NCI-H128 (cell line): Measurements from ENCODE around the gene TFEC.
"Not testable (repeated sequence)": the region's sequence is repeated elsewhere in the genome, so short reads cannot be mapped to it uniquely, and the experiment has no call there.

Experiments used
- DNase-seq: peaks from one replicate; lab custom pipeline; 2025; ENCODE audit not compliant: unreplicated experiment; lab: John Stamatoyannopoulos, UW

TFEC gene

GRCh38 chr7:115932880-115933279 lies 97.7 kb downstream of the TFEC start:
- DNase-seq: no peak

GRCh38 chr7:115930184-115930583 lies 100.4 kb downstream of the TFEC start:
- not testable (repeated sequence) for DNase-seq

GRCh38 chr7:115929736-115930135 lies 100.8 kb downstream of the TFEC start:
- DNase-seq: not testable (repeated sequence)

DNA sequence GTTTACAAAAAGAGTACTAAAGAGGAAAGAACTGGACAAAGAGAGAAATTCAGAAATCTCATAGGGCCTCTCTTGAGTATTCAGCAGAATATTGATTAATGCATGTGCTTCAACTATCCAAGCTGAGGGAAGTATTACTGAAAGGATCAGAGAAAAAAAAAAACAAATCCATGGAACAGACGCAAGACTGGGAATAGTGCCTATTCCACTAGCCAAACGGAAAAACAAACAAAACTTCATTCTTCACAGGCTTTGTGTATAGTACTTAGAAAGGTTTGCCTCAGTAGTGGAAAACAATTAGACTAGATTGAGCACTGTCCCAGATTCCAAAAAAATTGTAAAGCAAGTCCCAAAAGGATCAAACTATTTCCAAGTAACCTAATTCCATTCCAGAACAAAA lies 106.2 kb downstream of the TFEC start:
- no peak for DNase-seq

- DNase-seq: no peak
These were observed 110.2 kb downstream of the TFEC start for GRCh38 chr7:115920367-115920766.

GRCh38 chr7:115914951-115915350 lies 115.6 kb downstream of the TFEC start:
- no peak for DNase-seq

GRCh38 chr7:115911465-115911864 lies 119.1 kb downstream of the TFEC start:
- DNase-seq: no peak

GRCh38 chr7:115910541-115911164 lies 119.9 kb downstream of the TFEC start:
- no peak for DNase-seq

- no peak for DNase-seq
These were observed 123.8 kb downstream of the TFEC start for GRCh38 chr7:115906731-115907130.

DNA sequence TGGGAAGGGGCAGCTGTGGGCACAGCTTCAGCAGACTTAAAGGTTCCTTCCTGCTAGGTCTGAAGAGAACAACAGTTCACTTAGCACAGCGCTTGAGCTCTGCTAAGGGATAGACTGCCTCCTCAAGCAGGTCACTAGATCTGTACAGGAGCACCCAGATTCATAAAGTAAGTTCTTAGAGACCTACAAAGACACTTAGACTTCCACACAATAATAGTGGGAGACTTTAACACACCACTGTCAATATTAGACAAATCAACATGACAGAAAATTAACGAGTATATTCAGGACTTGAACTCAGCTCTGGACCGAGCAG lies 140.9 kb downstream of the TFEC start:
- DNase-seq: no peak

DNA sequence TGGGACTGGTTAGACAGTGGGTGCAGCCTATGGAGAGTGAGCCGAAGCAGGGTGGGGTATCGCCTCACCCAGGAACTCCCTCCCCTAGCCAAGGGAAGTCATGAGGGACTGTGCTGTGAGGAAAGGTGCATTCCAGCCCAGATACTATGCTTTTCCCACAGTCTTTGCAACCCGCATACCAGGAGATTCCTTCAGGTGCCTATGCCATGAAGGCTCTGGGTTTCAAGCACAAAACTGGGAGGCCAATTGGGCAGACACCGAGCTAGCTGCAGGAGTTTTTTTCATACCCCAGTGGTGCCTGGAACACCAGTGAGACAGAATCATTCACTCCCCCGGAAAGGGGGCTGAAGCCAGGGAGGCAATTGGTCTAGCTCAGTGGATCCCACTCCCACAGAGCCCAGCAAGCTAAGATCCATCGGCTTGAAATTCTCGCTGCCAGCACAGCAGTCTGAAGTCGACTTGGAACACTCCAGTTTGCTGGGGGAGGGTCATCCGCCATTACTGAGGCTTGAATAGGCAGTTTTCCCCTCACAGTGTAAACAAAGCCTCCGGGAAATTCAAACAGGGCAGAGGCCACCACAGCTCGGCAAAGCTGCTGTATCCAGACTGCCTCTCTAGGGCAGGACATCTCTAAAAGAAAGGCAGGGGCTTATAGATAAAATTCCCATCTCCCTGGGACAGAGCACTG lies 141.4 kb downstream of the TFEC start:
- DNase-seq: no peak

- DNase-seq: no peak
These were observed 145.0 kb downstream of the TFEC start for GRCh38 chr7:115885550-115885949.
